ENCODE measurements around the gene CHRM5.

- TF ChIP-seq CREB5 (CRISPR knock-in tag; IDR thresholded peaks at IDR 0.05; ENCODE audit: low read depth) (no peak), ZNF70 (CRISPR knock-in tag; IDR thresholded peaks at IDR 0.05) (no peak), CSDC2 (CRISPR knock-in tag; IDR thresholded peaks at IDR 0.05) (no peak), ARNTL (CRISPR knock-in tag; IDR thresholded peaks at IDR 0.05; ENCODE audit: borderline replicate concordance, low read depth) (no peak), PPARA (CRISPR knock-in tag; IDR thresholded peaks at IDR 0.05; ENCODE audit: borderline replicate concordance) (no peak), PATZ1 (CRISPR knock-in tag; IDR thresholded peaks at IDR 0.05; ENCODE audit: borderline replicate concordance) (no peak), ZNF565 (CRISPR knock-in tag; conservative IDR thresholded peaks at IDR 0.05; ENCODE audit: low read depth) (no peak), ZFP30 (CRISPR knock-in tag; IDR thresholded peaks at IDR 0.05) (no peak)
These were observed 70.8 kb downstream of the CHRM5 start, which contains the start of gene AVEN for GRCh38 chr15:34038871-34039789.

Data from SK-N-SH treated with all-trans-retinoic acid at 6 μM for 48 hours (cell line).